Stimulated activated effector memory CD8-positive, alpha-beta T cell treated with anti-CD3 and anti-CD28 coated beads, Interleukin-12 subunit alpha, Interleukin-12 subunit beta, amount 100 ng/mL, for 72 hours (primary cell): ENCODE results near the gene PHLPP1.
A peak's percentile ranks its signal among the peaks of the same experiment; 100 is the strongest.

Source experiments
- ATAC-seq: fragments of 150-1000 bp; cut with Tn5 transposase; 2 replicates; pipeline ENCODE4 v1.10.0; 2021
- DNase-seq, 2 donors: peaks; one replicate each; pipeline ENCODE4 v3.0.0; 2021 to 2022; ENCODE audit warnings: low spot score in 2 of 2
- H3K27ac Mint-ChIP-seq: one replicate; pipeline ENCODE4 v1.8.0; 2022; ENCODE audit warnings: mild to moderate bottlenecking, mixed read lengths
- H3K36me3 Mint-ChIP-seq: one replicate; pipeline ENCODE4 v1.8.0; 2022; ENCODE audit warnings: mild to moderate bottlenecking, mixed read lengths
- H3K4me1 Mint-ChIP-seq: one replicate; pipeline ENCODE4 v1.8.0; 2022; ENCODE audit warnings: mixed read lengths
- H3K4me3 Mint-ChIP-seq: one replicate; pipeline ENCODE4 v1.8.0; 2022; ENCODE audit warnings: mild to moderate bottlenecking, mixed read lengths
- H3K9me3 Mint-ChIP-seq: one replicate; pipeline ENCODE4 v1.8.0; 2022; ENCODE audit warnings: mixed read lengths

PHLPP1 gene

GRCh38 chr18:62828091-62828640 lies 112.8 kb downstream of the PHLPP1 start:
- ATAC-seq (no peak), DNase-seq (no peak)
- Mint-ChIP-seq H3K36me3 (peaks cover 6% of the 10 kb centered on the region), H3K4me1 (peaks cover 6% of the 10 kb centered on the region), H3K27ac (no peak overlapping the region), H3K4me3 (no peak overlapping the region), H3K9me3 (no peaks in the 10 kb centered on the region)

- H3K4me1 Mint-ChIP-seq: peaks cover 6% of the 10 kb centered on the region
- peaks cover 6% of the 10 kb centered on the region for H3K36me3 Mint-ChIP-seq
- DNase-seq (no peak), ATAC-seq (no peak)
- no peaks in the 10 kb centered on the region for H3K9me3 Mint-ChIP-seq
- no peak overlapping the region for H3K27ac Mint-ChIP-seq
- H3K4me3 Mint-ChIP-seq: no peak overlapping the region
These were observed 113.5 kb downstream of the PHLPP1 start for GRCh38 chr18:62828852-62829251.

GRCh38 chr18:62829936-62830335 lies 114.6 kb downstream of the PHLPP1 start:
- H3K9me3 Mint-ChIP-seq: no peaks in the 10 kb centered on the region
- no peak for ATAC-seq
- H3K4me1 Mint-ChIP-seq: peaks cover 6% of the 10 kb centered on the region
- no peak for DNase-seq
- peaks cover 6% of the 10 kb centered on the region for H3K36me3 Mint-ChIP-seq
- no peak overlapping the region for H3K27ac Mint-ChIP-seq
- no peak overlapping the region for H3K4me3 Mint-ChIP-seq

- Mint-ChIP-seq H3K4me1 (peaks cover 6% of the 10 kb centered on the region), H3K9me3 (no peaks in the 10 kb centered on the region), H3K36me3 (peaks cover 6% of the 10 kb centered on the region), H3K4me3 (no peak overlapping the region), H3K27ac (no peak overlapping the region)
- DNase-seq: no peak
- ATAC-seq: no peak
These were observed 116.9 kb downstream of the PHLPP1 start for GRCh38 chr18:62832282-62832681.

GRCh38 chr18:62833494-62833893 lies 118.2 kb downstream of the PHLPP1 start:
- H3K4me3 Mint-ChIP-seq: no peak overlapping the region
- H3K27ac Mint-ChIP-seq: no peak overlapping the region
- no peak for DNase-seq
- H3K36me3 Mint-ChIP-seq: peaks cover 6% of the 10 kb centered on the region
- no peaks in the 10 kb centered on the region for H3K9me3 Mint-ChIP-seq
- no peaks in the 10 kb centered on the region for H3K4me1 Mint-ChIP-seq
- no peak for ATAC-seq

GRCh38 chr18:62834715-62835114 lies 119.4 kb downstream of the PHLPP1 start:
- H3K9me3 Mint-ChIP-seq: no peaks in the 10 kb centered on the region
- peaks cover under 1% of the 10 kb centered on the region for H3K4me1 Mint-ChIP-seq
- no peak overlapping the region for H3K4me3 Mint-ChIP-seq
- no peak for ATAC-seq
- DNase-seq: no peak
- H3K27ac Mint-ChIP-seq: no peak overlapping the region
- H3K36me3 Mint-ChIP-seq: peaks cover 6% of the 10 kb centered on the region

GRCh38 chr18:62837011-62837410 lies 121.7 kb downstream of the PHLPP1 start:
- DNase-seq (no peak), ATAC-seq (no peak)
- Mint-ChIP-seq H3K4me3 (no peak overlapping the region), H3K4me1 (peaks cover 6% of the 10 kb centered on the region), H3K36me3 (no peaks in the 10 kb centered on the region), H3K27ac (no peak overlapping the region), H3K9me3 (no peaks in the 10 kb centered on the region)

- Mint-ChIP-seq H3K4me3 (no peak overlapping the region), H3K36me3 (no peaks in the 10 kb centered on the region), H3K4me1 (peaks cover 8% of the 10 kb centered on the region), H3K27ac (no peak overlapping the region), H3K9me3 (no peaks in the 10 kb centered on the region)
- ATAC-seq (no peak), DNase-seq (no peak)
These were observed 123.2 kb downstream of the PHLPP1 start for GRCh38 chr18:62838475-62839098.

- Mint-ChIP-seq H3K27ac (no peak overlapping the region), H3K4me3 (no peak overlapping the region), H3K36me3 (no peaks in the 10 kb centered on the region), H3K9me3 (no peaks in the 10 kb centered on the region), H3K4me1 (peaks cover 20% of the 10 kb centered on the region)
- DNase-seq (no peak), ATAC-seq (no peak)
These were observed 124.8 kb downstream of the PHLPP1 start for GRCh38 chr18:62839874-62840713.

- ATAC-seq (no peak), DNase-seq (no peak)
- Mint-ChIP-seq H3K4me3 (no peak overlapping the region), H3K27ac (no peak overlapping the region), H3K4me1 (peaks cover 33% of the 10 kb centered on the region), H3K9me3 (no peaks in the 10 kb centered on the region), H3K36me3 (no peaks in the 10 kb centered on the region)
These were observed 126.1 kb downstream of the PHLPP1 start for GRCh38 chr18:62841405-62841804.

GRCh38 chr18:62842898-62843297 lies 127.6 kb downstream of the PHLPP1 start:
- DNase-seq (no peak), ATAC-seq (no peak)
- Mint-ChIP-seq H3K4me1 (peaks cover 43% of the 10 kb centered on the region), H3K9me3 (no peaks in the 10 kb centered on the region), H3K27ac (peak overlapping the region; percentile 85), H3K36me3 (no peaks in the 10 kb centered on the region), H3K4me3 (no peak overlapping the region)

GRCh38 chr18:62844850-62845643 lies 129.7 kb downstream of the PHLPP1 start:
- H3K4me3 Mint-ChIP-seq: peak overlapping the region; percentile 19

GRCh38 chr18:62846313-62846712 lies 131.0 kb downstream of the PHLPP1 start:
- no peak for DNase-seq
- Mint-ChIP-seq H3K4me3 (peak overlapping the region; percentile 19), H3K36me3 (no peaks in the 10 kb centered on the region), H3K27ac (peak overlapping the region; percentile 85), H3K9me3 (no peaks in the 10 kb centered on the region), H3K4me1 (peaks cover 40% of the 10 kb centered on the region)
- peak; percentile 18 for ATAC-seq

More at GRCh38 chr18:62844850-62845643, 129.7 kb downstream of the PHLPP1 start:
- peak; percentile 93 for ATAC-seq
- peaks cover 42% of the 10 kb centered on the region for H3K4me1 Mint-ChIP-seq
- H3K36me3 Mint-ChIP-seq: no peaks in the 10 kb centered on the region
- peak overlapping the region; percentile 85 for H3K27ac Mint-ChIP-seq
- DNase-seq: peak in 1 of 2 donors; percentile 65
- H3K9me3 Mint-ChIP-seq: no peaks in the 10 kb centered on the region

GRCh38 chr18:62847081-62847480 lies 131.7 kb downstream of the PHLPP1 start:
- Mint-ChIP-seq H3K36me3 (no peaks in the 10 kb centered on the region), H3K4me3 (no peak overlapping the region), H3K27ac (peak overlapping the region; percentile 36), H3K9me3 (no peaks in the 10 kb centered on the region), H3K4me1 (peaks cover 40% of the 10 kb centered on the region)
- no peak for DNase-seq
- no peak for ATAC-seq

- no peaks in the 10 kb centered on the region for H3K9me3 Mint-ChIP-seq
- no peak overlapping the region for H3K4me3 Mint-ChIP-seq
- H3K27ac Mint-ChIP-seq: no peak overlapping the region
- DNase-seq: no peak
- peaks cover 34% of the 10 kb centered on the region for H3K4me1 Mint-ChIP-seq
- no peaks in the 10 kb centered on the region for H3K36me3 Mint-ChIP-seq
- ATAC-seq: no peak
These were observed 133.6 kb downstream of the PHLPP1 start for GRCh38 chr18:62848946-62849345.
